CD4-positive, alpha-beta T cell (primary cell): ENCODE data around the gene ZKSCAN3. TPM values are rescaled to one million over a fixed set of nuclear protein-coding genes. Genes with fewer than 3 reads are reported as not detected.
"Not testable (repeated sequence)": the region's sequence is repeated elsewhere in the genome, so short reads cannot be mapped to it uniquely, and the experiment has no call there.

Experiments used
- ATAC-seq: fragments of 200-7000 bp; cut with Tn5 transposase; one replicate; pipeline ENCODE4 v1.10.0; 2022; ENCODE audit warnings: mild to moderate bottlenecking; ENCODE audit not compliant: poor library complexity
- CTCF ChIA-PET: fragments of 350-600 bp; sonication (Branson Sonifier 250); formaldehyde crosslinking; loops from one replicate; lab custom pipeline; 2021; ENCODE audit warnings: antibody characterized with exemption, inconsistent platforms; lab: Charles Lee
- POLR2A ChIA-PET: fragments of 350-600 bp; sonication (Branson Sonifier 250); formaldehyde crosslinking; loops from one replicate; lab custom pipeline; 2021; ENCODE audit warnings: antibody characterized with exemption, inconsistent platforms; lab: Charles Lee
- DNase-seq, 14 experiments: peaks; one replicate each; pipeline ENCODE4 v3.0.0-alpha.2; 2013 to 2020; ENCODE audit warnings: mixed read lengths in 2 of 14
- H3K27ac ChIP-seq, 2 donors: one replicate each; pipeline versions ENCODE4 v1.5.1 to v1.7.0; 2013; ENCODE audit warnings: low read length in 2 of 2, low read depth in 1 of 2, mild to moderate bottlenecking in 1 of 2
- H3K27me3 ChIP-seq, 2 experiments: 1 replicate in 1 of 2; 2 replicates in 1 of 2; pipeline versions ENCODE4 v1.6.1 to v1.7.0; 2013; ENCODE audit warnings: low read length in 2 of 2, control low read depth in 1 of 2, mild to moderate bottlenecking in 1 of 2, moderate library complexity in 1 of 2; ENCODE audit not compliant: insufficient read depth in 2 of 2, control insufficient read depth in 1 of 2
- H3K36me3 ChIP-seq: one replicate; pipeline ENCODE4 v1.6.1; 2013; ENCODE audit warnings: low read length, control low read depth; ENCODE audit not compliant: insufficient read depth
- H3K4me1 ChIP-seq: one replicate; pipeline ENCODE4 v1.6.1; 2013; ENCODE audit warnings: low read length, control low read depth; ENCODE audit not compliant: insufficient read depth
- H3K4me3 ChIP-seq: one replicate; pipeline ENCODE4 v1.5.1; 2013; ENCODE audit warnings: mild to moderate bottlenecking, low read length, moderate library complexity
- H3K9me3 ChIP-seq, 2 experiments: 1 replicate in 1 of 2; 2 replicates in 1 of 2; pipeline versions ENCODE4 v1.6.1 to v1.7.0; 2013; ENCODE audit warnings: low read length in 2 of 2, mild to moderate bottlenecking in 2 of 2, control low read depth in 1 of 2, moderate library complexity in 1 of 2; ENCODE audit not compliant: control insufficient read depth in 1 of 2, insufficient read depth in 1 of 2
- H3K27ac Mint-ChIP-seq: one replicate; pipeline ENCODE4 v1.8.0; 2020; ENCODE audit warnings: mixed read lengths
- H3K27me3 Mint-ChIP-seq: one replicate; pipeline ENCODE4 v1.8.0; 2021; ENCODE audit warnings: mixed read lengths
- H3K36me3 Mint-ChIP-seq: one replicate; pipeline ENCODE4 v1.8.0; 2021; ENCODE audit warnings: low read depth, mixed read lengths
- H3K4me1 Mint-ChIP-seq: one replicate; pipeline ENCODE4 v1.8.0; 2021; ENCODE audit warnings: low read depth, mixed read lengths
- H3K4me3 Mint-ChIP-seq: one replicate; pipeline ENCODE4 v1.8.0; 2020; ENCODE audit warnings: mild to moderate bottlenecking, mixed read lengths
- H3K9me3 Mint-ChIP-seq: one replicate; pipeline ENCODE4 v1.8.0; 2020; ENCODE audit warnings: mixed read lengths
- intact Hi-C, 2 experiments: fragments of 100-400 bp; cut with DNase I in 1 of 2; cut with micrococcal nuclease in 1 of 2; formaldehyde crosslinking; loops; one replicate each; pipeline versions ENCODE4 v1.15.1 to v1.9.0; 2023 to 2025; cut with DNase I, micrococcal nuclease
- total RNA-seq, 174 experiments: library from RNA in 2 of 174; stranded (reverse) in 2 of 174; gene quantifications; one replicate each; pipeline ENCODE4 v1.2.3 and lab custom pipeline; 2021 to 2026
- TF ChIP-seq, protein P1 (sequence below): fragments of 200-600 bp; IDR thresholded peaks from one replicate; pipeline ENCODE4 v1.8.0; 2022; ENCODE audit warnings: antibody characterized with exemption, mild to moderate bottlenecking

Gene ZKSCAN3
- total RNA-seq, 2 experiments from 2014 or later: 0.88 to 0.89 TPM

DNA sequence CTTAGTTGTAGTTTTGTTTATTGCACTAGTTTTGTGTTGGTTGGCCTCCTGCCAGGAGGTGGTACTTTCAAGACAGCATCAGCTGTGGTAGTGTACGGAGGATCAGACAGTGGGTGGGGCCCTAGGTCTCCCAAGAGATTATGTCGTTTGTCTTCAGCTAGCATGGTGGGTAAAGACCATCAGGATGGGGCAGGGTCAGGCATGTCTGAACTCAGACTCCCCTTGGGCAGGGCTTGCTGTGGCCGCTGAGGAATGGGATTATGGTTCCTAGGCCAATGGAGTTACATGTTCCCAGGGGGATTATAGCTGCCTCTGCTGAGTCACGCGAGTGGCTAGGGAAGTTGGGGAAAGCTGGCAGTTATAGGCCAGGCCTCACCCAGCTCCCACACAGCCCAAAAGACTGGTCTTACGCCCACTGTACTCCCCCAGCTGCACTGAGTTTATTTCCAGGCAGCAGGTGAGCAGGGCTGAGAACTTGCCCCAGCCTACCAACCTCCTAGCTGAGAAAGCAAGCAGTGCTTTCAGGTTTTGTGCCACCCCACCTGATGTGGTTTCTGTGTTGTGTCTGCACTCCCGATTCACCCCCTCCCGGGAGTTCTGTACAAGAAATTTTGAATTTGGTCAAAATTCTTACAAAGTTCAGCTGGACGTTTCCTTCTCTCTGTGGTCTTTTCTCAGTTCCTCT lies 38.5 kb upstream of the ZKSCAN3 start:
- no peaks in the 10 kb centered on the region for H3K36me3 ChIP-seq
- Mint-ChIP-seq H3K9me3 (no peaks in the 10 kb centered on the region), H3K27ac (no peak overlapping the region), H3K4me3 (no peak overlapping the region), H3K36me3 (no peaks in the 10 kb centered on the region), H3K4me1 (no peaks in the 10 kb centered on the region), H3K27me3 (peaks cover 28% of the 10 kb centered on the region)
- H3K27me3 ChIP-seq: peaks cover 0 to 6% of the 10 kb centered on the region in 2 experiments
- no peaks in the 10 kb centered on the region for H3K9me3 ChIP-seq
- ATAC-seq (no peak), DNase-seq (no peak)
- H3K4me1 ChIP-seq: no peaks in the 10 kb centered on the region
- ChIA-PET POLR2A (no interaction called here), CTCF (interaction anchor here (1.4 kb wide), 1 partner anchor 13 kb away, joined by 3 read pairs; no protein-coding TSS in a partner anchor)
- no peak overlapping the region for H3K27ac ChIP-seq
- intact Hi-C loops: no loop called here
- TF ChIP-seq, protein P1, sequence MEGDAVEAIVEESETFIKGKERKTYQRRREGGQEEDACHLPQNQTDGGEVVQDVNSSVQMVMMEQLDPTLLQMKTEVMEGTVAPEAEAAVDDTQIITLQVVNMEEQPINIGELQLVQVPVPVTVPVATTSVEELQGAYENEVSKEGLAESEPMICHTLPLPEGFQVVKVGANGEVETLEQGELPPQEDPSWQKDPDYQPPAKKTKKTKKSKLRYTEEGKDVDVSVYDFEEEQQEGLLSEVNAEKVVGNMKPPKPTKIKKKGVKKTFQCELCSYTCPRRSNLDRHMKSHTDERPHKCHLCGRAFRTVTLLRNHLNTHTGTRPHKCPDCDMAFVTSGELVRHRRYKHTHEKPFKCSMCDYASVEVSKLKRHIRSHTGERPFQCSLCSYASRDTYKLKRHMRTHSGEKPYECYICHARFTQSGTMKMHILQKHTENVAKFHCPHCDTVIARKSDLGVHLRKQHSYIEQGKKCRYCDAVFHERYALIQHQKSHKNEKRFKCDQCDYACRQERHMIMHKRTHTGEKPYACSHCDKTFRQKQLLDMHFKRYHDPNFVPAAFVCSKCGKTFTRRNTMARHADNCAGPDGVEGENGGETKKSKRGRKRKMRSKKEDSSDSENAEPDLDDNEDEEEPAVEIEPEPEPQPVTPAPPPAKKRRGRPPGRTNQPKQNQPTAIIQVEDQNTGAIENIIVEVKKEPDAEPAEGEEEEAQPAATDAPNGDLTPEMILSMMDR: no peak
- H3K4me3 ChIP-seq: no peak overlapping the region

DNA sequence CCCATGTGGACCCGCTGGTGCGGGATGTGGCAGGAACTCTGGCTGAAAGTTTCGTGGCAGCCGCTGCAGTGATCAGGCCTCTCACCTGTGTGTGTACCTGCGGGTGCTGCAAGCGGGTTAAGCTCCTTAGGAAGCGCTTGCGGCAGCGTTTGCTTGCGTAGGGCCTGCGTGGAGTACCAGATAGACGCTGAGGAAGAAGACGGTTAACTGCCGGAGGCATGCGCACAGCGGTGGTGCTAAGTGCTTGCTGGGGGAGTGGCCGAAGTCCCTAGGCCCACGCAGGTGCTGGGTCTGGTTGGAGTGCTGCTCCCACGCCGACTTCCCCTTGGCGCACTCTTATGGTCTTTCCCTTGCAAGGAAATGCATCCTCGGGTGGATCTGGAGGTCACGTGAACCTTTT lies 36.8 kb upstream of the ZKSCAN3 start:
- no peaks in the 10 kb centered on the region for H3K4me1 ChIP-seq
- peaks cover 28% of the 10 kb centered on the region for H3K27me3 Mint-ChIP-seq
- TF ChIP-seq, protein P1: no peak
- H3K4me3 ChIP-seq: no peak overlapping the region
- no peaks in the 10 kb centered on the region for H3K9me3 ChIP-seq
- ChIA-PET POLR2A (no interaction called here), CTCF (no interaction called here)
- H3K27ac Mint-ChIP-seq: no peak overlapping the region
- no peak overlapping the region for H3K4me3 Mint-ChIP-seq
- no peaks in the 10 kb centered on the region for H3K36me3 ChIP-seq
- H3K27me3 ChIP-seq: peaks cover 0 to 6% of the 10 kb centered on the region in 2 experiments
- ATAC-seq: no peak
- no peak overlapping the region for H3K27ac ChIP-seq
- DNase-seq: no peak
- H3K36me3 Mint-ChIP-seq: no peaks in the 10 kb centered on the region
- no peaks in the 10 kb centered on the region for H3K4me1 Mint-ChIP-seq
- no peaks in the 10 kb centered on the region for H3K9me3 Mint-ChIP-seq
- intact Hi-C loops: no loop called here

DNA sequence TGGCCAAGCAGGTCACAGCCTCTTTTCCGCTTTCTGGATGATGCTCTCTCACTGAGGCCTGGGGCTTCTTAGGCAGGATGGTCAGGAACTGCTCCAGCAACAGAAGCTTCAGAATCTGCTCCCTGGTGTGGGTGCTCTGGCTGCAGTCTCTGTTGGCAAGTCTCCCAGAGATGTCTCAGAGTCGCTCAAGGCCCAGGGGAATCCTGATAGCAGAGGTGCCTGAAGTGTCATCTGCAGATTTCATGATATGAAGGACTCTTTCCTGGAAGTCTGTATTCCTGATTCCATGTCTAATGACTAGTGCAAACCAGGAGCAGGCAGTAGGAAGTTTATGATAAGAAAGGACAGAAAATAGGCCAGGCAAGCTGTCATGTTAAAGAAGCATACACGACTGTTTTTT lies 34.1 kb upstream of the ZKSCAN3 start:
- peaks cover 19% of the 10 kb centered on the region for H3K27me3 Mint-ChIP-seq
- intact Hi-C loops: no loop called here
- ATAC-seq (no peak), DNase-seq (no peak)
- no peaks in the 10 kb centered on the region for H3K4me1 ChIP-seq
- ChIA-PET CTCF (no interaction called here), POLR2A (no interaction called here)
- TF ChIP-seq, protein P1: no peak
- peaks cover 0 to 6% of the 10 kb centered on the region in 2 experiments for H3K27me3 ChIP-seq
- H3K4me1 Mint-ChIP-seq: no peaks in the 10 kb centered on the region
- no peak overlapping the region for H3K27ac Mint-ChIP-seq
- no peaks in the 10 kb centered on the region for H3K9me3 Mint-ChIP-seq
- peaks cover 0 to 4% of the 10 kb centered on the region in 2 experiments for H3K9me3 ChIP-seq
- H3K36me3 ChIP-seq: no peaks in the 10 kb centered on the region
- H3K4me3 ChIP-seq: no peak overlapping the region
- no peak overlapping the region for H3K27ac ChIP-seq
- H3K4me3 Mint-ChIP-seq: no peak overlapping the region
- no peaks in the 10 kb centered on the region for H3K36me3 Mint-ChIP-seq

DNA sequence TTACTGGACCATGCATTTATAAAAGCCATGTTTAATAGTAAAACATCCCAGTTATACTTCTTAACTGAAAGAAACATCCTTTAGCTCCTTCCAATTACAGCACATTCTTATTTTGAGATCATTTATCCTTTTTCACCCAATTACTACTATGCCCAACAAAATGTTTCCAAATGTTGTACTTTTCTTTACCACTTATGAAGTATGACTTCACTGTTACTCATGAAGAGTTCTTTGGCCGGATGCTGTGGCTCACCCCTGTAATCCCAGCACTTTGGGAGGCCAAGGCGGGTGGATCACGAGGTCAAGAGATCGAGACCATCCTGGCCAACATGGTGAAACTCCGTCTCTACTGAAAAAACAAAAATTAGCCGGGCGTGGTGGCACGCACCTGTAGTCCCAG lies 31.9 kb upstream of the ZKSCAN3 start:
- intact Hi-C loops, H3K9me3 ChIP-seq, CTCF ChIA-PET, H3K36me3 Mint-ChIP-seq, H3K4me3 ChIP-seq, H3K36me3 ChIP-seq, H3K27me3 ChIP-seq, H3K4me1 Mint-ChIP-seq, H3K9me3 Mint-ChIP-seq, H3K4me1 ChIP-seq, H3K4me3 Mint-ChIP-seq, H3K27ac Mint-ChIP-seq, ATAC-seq, DNase-seq, H3K27ac ChIP-seq: not testable (repeated sequence)
- POLR2A ChIA-PET: interaction anchor here (1.1 kb wide), 1 partner anchor 51 kb away, joined by 4 read pairs; the partner anchor contains the start of gene ZSCAN26
- peaks cover 21% of the 10 kb centered on the region for H3K27me3 Mint-ChIP-seq
